ENCODE results near the gene PDE10A. TPM values are rescaled to one million over a fixed set of nuclear protein-coding genes. Genes with fewer than 3 reads are reported as not detected.

The PDE10A gene
- total and polyA plus RNA-seq, 2 of the 13 experiments (the other 11 are each of a cell fraction or from before 2014, with no cell fraction given): not detected

DNA sequence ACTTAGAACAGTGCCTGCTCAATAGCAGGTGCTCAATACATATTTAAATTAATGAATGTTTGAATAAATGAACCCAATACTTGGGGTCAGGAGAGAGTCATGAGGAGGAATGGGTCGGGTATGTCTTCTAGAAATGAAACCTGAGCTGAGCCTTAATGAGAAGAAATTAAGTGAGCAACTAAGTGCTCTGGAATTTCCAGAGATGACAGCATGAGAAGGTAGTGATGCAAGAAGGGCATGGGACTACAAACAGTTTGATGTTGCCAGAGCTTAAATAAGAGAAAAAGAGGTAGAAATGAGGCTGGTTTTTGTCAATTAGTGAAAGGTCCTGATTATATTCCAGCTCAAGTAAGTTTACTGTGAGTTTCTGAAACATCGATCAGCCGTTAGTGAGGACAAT is 82.9 kb downstream of the PDE10A start:
- in situ Hi-C loops (cut with HindIII; ENCODE audit: extremely low pct_ligation_motif_present, low pct_unique_long_range_greater_than_20kb): no loop called here
- no peak for FAIRE-seq
- POLR2A ChIA-PET: no interaction called here

DNA sequence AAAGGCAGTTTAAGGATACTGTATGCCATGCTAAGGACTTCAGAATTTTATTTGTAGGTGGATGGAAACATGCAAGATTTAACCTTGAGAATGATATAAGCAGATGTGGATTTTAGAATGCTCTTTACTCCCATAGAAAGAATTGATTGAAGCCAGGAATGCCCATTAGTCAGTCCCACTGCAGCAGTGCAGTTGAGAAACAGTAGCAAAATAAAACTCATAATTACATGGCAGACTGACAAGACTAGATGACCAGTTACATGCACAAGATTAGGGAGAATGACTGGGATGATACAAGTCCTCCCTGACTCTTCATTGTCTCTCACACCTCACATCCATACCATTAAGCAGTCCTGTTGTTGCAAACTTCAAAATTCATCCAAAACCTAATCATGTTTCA is 83.9 kb downstream of the PDE10A start:
- no peak for DNase-seq (ENCODE audit: low spot score)
- in situ Hi-C loops (cut with HindIII; ENCODE audit: extremely low pct_ligation_motif_present, low pct_unique_long_range_greater_than_20kb): no loop called here
- no peak for FAIRE-seq
- no peaks in the 10 kb centered on the region for H4K20me1 ChIP-seq (ENCODE audit: insufficient read depth, low read length)
- no TSS peak for BruUV-seq (replicated peaks)
- ATAC-seq: no peak
- no peaks in the 10 kb centered on the region for H3K79me2 ChIP-seq (ENCODE audit: insufficient read depth, low read length)
- no peak overlapping the region for H3K27ac ChIP-seq (ENCODE audit: extremely low read length, insufficient read depth, low read length)
- H3K4me1 ChIP-seq (ENCODE audit: insufficient read depth, low read length): no peaks in the 10 kb centered on the region
- H2AFZ ChIP-seq (ENCODE audit: low read length): no peak overlapping the region
- no peak overlapping the region for H3K9ac ChIP-seq (ENCODE audit: insufficient read depth, low read depth, low read length)
- H3K27me3 ChIP-seq (ENCODE audit: control insufficient read depth in 1 of 2, insufficient read depth in 2 of 2, low read length in 2 of 2): no peaks in the 10 kb centered on the region
- H3K36me3 ChIP-seq (replicated peaks in 1 of 2; ENCODE audit: control insufficient read depth in 1 of 2, insufficient read depth in 2 of 2, low read length in 2 of 2): no peaks in the 10 kb centered on the region
- intact Hi-C loops (cut with micrococcal nuclease; ENCODE audit: unreplicated experiment): no loop called here
- no peaks in the 10 kb centered on the region for H3K9me3 ChIP-seq (ENCODE audit: low read length)
- no peak overlapping the region for H3K4me3 ChIP-seq (replicated peaks in 1 of 3; ENCODE audit: insufficient read depth in 1 of 3, low read depth in 2 of 3, low read length in 3 of 3)
- ChIA-PET CTCF (ENCODE audit: low intra/inter-chr PET ratio, low total read pairs) (no interaction called here), POLR2A (no interaction called here)
- H3K4me2 ChIP-seq (ENCODE audit: low read depth, low read length): no peak overlapping the region
- TF ChIP-seq RBFOX2 (IDR thresholded peaks at IDR 0.05; ENCODE audit: low read depth, low read length): no peak
- no peak for TF ChIP-seq ISL2 (CRISPR knock-in tag; IDR thresholded peaks at IDR 0.05)
- TF ChIP-seq ZNF670 (CRISPR knock-in tag; IDR thresholded peaks at IDR 0.05; ENCODE audit: borderline replicate concordance): no peak
- no peak for TF ChIP-seq ZNF24 (IDR thresholded peaks at IDR 0.05)
- TF ChIP-seq GATA4 (IDR thresholded peaks at IDR 0.05; ENCODE audit: borderline replicate concordance, low read depth): no peak
- TF ChIP-seq, protein P1, sequence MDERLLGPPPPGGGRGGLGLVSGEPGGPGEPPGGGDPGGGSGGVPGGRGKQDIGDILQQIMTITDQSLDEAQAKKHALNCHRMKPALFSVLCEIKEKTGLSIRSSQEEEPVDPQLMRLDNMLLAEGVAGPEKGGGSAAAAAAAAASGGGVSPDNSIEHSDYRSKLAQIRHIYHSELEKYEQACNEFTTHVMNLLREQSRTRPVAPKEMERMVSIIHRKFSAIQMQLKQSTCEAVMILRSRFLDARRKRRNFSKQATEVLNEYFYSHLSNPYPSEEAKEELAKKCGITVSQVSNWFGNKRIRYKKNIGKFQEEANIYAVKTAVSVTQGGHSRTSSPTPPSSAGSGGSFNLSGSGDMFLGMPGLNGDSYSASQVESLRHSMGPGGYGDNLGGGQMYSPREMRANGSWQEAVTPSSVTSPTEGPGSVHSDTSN (CRISPR knock-in tag; IDR thresholded peaks at IDR 0.05): no peak
- TF ChIP-seq, protein P2, sequence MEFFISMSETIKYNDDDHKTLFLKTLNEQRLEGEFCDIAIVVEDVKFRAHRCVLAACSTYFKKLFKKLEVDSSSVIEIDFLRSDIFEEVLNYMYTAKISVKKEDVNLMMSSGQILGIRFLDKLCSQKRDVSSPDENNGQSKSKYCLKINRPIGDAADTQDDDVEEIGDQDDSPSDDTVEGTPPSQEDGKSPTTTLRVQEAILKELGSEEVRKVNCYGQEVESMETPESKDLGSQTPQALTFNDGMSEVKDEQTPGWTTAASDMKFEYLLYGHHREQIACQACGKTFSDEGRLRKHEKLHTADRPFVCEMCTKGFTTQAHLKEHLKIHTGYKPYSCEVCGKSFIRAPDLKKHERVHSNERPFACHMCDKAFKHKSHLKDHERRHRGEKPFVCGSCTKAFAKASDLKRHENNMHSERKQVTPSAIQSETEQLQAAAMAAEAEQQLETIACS (CRISPR knock-in tag; IDR thresholded peaks at IDR 0.05): no peak
- TF ChIP-seq, protein P3, sequence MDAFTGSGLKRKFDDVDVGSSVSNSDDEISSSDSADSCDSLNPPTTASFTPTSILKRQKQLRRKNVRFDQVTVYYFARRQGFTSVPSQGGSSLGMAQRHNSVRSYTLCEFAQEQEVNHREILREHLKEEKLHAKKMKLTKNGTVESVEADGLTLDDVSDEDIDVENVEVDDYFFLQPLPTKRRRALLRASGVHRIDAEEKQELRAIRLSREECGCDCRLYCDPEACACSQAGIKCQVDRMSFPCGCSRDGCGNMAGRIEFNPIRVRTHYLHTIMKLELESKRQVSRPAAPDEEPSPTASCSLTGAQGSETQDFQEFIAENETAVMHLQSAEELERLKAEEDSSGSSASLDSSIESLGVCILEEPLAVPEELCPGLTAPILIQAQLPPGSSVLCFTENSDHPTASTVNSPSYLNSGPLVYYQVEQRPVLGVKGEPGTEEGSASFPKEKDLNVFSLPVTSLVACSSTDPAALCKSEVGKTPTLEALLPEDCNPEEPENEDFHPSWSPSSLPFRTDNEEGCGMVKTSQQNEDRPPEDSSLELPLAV (CRISPR knock-in tag; conservative IDR thresholded peaks at IDR 0.05; ENCODE audit: low read depth): no peak

More for the DNA sequence above, 82.9 kb downstream of the PDE10A start:
- TF ChIP-seq, protein P4, sequence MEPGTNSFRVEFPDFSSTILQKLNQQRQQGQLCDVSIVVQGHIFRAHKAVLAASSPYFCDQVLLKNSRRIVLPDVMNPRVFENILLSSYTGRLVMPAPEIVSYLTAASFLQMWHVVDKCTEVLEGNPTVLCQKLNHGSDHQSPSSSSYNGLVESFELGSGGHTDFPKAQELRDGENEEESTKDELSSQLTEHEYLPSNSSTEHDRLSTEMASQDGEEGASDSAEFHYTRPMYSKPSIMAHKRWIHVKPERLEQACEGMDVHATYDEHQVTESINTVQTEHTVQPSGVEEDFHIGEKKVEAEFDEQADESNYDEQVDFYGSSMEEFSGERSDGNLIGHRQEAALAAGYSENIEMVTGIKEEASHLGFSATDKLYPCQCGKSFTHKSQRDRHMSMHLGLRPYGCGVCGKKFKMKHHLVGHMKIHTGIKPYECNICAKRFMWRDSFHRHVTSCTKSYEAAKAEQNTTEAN (CRISPR knock-in tag; conservative IDR thresholded peaks at IDR 0.05): no peak
- TF ChIP-seq RXRA (CRISPR knock-in tag; IDR thresholded peaks at IDR 0.05) (no peak), ZNF501 (CRISPR knock-in tag; IDR thresholded peaks at IDR 0.05) (no peak)
- no peak for ATAC-seq
- no TSS peak for BruUV-seq (replicated peaks)
- Histone ChIP-seq H2AFZ (ENCODE audit: low read length) (no peak overlapping the region), H4K20me1 (ENCODE audit: insufficient read depth, low read length) (no peaks in the 10 kb centered on the region), H3K36me3 (replicated peaks in 1 of 2; ENCODE audit: control insufficient read depth in 1 of 2, insufficient read depth in 2 of 2, low read length in 2 of 2) (no peaks in the 10 kb centered on the region), H3K9ac (ENCODE audit: insufficient read depth, low read depth, low read length) (no peak overlapping the region), H3K4me2 (ENCODE audit: low read depth, low read length) (no peak overlapping the region), H3K4me1 (ENCODE audit: insufficient read depth, low read length) (no peaks in the 10 kb centered on the region), H3K27me3 (ENCODE audit: control insufficient read depth in 1 of 2, insufficient read depth in 2 of 2, low read length in 2 of 2) (no peaks in the 10 kb centered on the region), H3K79me2 (ENCODE audit: insufficient read depth, low read length) (no peaks in the 10 kb centered on the region), H3K9me3 (ENCODE audit: low read length) (no peaks in the 10 kb centered on the region), H3K27ac (ENCODE audit: extremely low read length, insufficient read depth, low read length) (no peak overlapping the region), H3K4me3 (replicated peaks in 1 of 3; ENCODE audit: insufficient read depth in 1 of 3, low read depth in 2 of 3, low read length in 3 of 3) (no peak overlapping the region)
- no peak for DNase-seq (ENCODE audit: low spot score)
- CTCF ChIA-PET (ENCODE audit: low intra/inter-chr PET ratio, low total read pairs): no interaction called here
- WGBS (ENCODE audit: low lambda C conversion rate): 47% methylated on average over 3 of the region's 3 CpGs
- intact Hi-C loops (cut with micrococcal nuclease; ENCODE audit: unreplicated experiment): no loop called here

Data from HepG2 (cell line).